ENCODE measurements around the gene TTLL9.
"Not testable (repeated sequence)": the region's sequence is repeated elsewhere in the genome, so short reads cannot be mapped to it uniquely, and the experiment has no call there.

The TTLL9 gene

GRCh38 chr20:31921480-31921879 is 51.0 kb downstream of the TTLL9 start:
- DNase-seq = not testable (repeated sequence)

DNA sequence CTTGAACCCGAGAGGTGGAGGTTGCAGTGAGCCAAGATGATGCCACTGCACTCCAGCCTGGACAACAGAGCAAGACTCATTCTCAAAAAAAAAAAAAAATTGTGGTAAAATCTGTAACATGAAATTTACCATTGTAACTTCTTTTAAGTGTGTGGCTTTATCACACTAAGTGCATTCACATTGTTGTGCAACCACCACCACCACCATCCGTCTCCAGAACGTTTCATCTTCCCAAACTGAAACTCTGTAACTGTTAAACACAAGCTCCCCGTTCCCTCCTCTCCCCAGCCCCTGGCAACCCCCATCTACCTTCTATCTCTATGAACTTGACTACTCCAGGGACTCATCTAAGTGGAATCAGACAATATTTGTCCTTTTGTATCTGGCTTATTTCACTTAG is 51.7 kb downstream of the TTLL9 start:
- DNase-seq = no peak

DNA sequence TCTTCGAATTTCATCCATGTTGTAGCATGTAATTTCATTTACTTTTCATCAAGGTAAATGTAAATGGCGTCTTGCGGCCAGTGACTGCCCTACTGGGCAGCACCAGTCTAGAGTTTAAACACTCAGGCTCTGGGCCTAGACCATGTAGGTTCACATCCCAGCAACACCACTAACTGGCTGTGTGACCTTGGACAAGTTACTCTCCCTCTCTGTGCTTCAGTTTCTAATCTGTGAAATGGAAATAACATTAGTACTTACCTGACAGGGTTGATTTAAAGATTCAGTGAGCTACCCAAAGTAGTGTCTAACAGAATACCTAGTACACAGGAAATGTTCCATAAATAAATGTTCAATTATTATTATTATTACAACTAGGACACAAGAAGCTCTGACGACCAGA is 52.2 kb downstream of the TTLL9 start:
- DNase-seq = no peak

DNA sequence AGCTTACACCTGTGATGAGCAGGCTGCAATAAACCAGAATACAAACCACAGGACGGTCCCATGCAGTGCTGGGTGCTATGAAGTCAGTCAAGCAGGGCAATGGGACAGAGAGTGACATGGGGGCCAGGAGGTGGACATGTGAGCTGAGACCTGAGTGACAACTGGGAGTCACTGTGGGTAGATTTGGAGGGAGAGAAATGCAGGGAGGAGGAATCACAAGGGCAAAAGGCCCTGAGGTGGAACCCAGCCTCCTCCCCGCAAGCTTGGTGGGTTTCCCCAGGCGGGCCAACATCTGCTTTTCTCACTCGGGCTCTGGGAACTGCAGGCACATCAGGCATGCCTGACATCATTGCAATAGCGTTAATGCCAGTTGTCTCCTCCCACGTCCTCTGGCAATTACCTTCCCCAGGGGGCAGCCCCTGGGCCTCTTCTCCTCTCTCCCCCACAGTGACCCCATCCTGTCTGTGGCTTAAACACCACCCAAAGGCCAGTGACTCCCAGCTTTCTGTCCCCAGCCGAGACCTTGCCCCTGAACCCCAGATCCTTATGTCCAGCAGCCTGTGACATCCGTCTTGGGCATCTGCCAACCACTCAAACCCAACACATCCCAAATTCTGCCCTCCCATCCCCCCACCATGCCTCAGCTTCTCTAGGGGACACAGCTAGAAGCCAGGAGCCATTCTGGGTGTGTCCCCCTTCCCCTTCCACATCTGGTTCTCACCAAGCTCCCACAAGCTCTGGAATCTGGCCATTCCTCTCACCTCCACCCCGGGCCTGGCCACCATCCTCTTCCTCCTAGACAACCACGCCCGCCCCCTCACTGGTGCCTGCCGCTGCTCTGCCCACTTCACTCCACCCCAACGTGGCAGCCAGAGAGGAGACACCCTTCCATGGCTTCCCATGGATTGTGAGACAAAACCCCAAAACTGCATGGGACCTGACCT is 53.2 kb downstream of the TTLL9 start:
- no peak for DNase-seq

DNA sequence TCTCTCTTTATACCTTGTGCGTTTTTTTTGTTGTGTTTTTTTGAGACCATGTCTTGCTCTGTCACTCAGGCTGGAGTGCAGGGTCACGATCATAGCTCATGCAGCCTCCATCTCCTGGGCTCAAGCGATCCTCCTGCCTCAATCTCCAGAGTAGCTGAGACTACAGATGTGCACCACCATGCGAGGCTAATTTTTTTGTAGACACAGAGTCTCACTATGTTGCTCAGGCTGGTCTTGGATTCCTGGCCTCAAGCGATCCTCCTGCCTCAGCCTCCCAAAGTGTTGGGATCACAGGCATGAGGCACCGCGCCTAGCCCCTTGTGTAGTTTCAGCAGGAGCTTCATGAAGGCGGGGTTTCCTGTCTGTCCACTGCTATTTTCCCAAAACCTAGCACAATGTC is 54.1 kb downstream of the TTLL9 start:
- DNase-seq = no peak

GRCh38 chr20:31925631-31926030 is 55.2 kb downstream of the TTLL9 start:
- no peak for DNase-seq

- DNase-seq = no peak
Observed at GRCh38 chr20:31926493-31926892, 56.1 kb downstream of the TTLL9 start.

- DNase-seq = no peak
Observed at GRCh38 chr20:31927627-31928159, 57.3 kb downstream of the TTLL9 start.

- DNase-seq = not testable (repeated sequence)
Observed at GRCh38 chr20:31929631-31930030, 59.2 kb downstream of the TTLL9 start.

GRCh38 chr20:31930779-31931178 is 60.3 kb downstream of the TTLL9 start:
- DNase-seq = no peak

DNA sequence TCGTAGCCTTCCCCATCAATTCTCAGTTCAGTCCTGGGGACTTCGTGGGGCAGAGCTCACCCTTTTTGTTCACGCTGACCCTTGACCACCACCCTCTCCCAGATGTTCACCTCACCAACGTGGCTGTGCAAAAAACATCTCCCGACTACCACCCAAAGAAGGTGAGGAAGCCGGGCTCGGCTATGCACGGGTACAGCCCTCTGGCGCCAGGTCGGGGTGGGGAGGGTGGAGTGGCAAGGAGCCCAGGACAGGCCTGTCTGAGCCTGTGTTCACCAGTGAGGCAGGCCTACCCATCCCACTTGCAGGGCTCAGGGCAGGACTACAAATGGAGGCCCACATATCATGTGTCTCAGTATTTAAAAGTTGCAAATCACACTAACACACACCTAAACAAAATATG is 63.3 kb downstream of the TTLL9 start:
- no peak for DNase-seq

DNA sequence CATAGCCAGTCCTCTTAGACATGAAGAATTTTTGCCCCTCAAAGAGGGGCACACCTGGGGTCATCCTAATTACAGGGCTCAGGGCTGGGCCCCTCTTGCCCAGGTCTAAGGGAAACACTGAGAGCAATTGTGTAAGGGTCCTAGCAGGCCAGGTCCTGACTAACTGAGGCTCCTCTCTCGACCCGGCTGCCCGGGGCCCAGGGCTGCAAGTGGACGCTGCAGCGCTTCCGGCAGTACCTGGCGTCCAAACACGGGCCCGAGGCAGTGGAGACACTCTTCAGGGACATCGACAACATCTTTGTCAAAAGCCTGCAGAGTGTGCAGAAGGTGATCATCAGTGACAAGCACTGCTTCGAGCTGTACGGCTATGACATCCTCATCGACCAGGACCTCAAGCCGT is 64.1 kb downstream of the TTLL9 start:
- DNase-seq = no peak

DNA sequence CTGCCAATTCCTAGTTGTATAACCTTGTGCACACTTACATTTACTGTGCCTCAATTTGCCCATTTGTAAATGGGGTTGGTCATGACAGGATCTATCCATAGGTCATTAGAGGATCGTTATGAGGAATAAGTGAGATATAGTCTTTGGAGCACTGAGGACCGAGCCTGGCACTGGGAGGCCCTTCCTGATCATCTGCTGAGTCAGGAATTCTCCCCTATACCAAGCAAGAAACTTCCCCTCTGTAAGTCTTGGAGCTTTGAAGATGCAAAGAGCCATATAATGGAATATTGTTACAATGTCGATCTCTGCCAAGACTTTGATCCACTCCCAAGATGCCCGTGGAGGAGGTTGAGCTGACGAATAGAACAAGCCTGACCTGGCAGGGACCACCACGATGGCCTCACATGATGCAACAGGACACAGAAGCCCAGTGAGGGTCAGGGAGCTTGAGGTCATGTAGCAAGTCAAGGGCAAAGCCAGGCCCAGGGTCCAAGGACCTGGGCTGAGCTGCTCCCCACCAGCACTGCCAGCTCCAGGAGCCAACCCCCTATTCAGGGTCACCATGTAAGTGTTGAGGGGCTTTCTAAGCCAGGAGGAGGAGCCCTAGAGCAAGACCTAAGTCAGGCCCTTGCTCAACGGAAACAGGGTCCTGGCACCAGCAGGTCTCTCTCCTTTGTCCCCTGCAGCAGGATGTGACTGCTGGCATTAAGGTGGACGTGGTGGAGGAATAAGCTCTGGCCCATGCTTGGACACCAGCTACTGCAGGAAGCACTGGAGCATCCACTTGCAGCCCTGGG is 64.7 kb downstream of the TTLL9 start:
- DNase-seq = no peak

- DNase-seq = no peak
Observed at GRCh38 chr20:31936420-31936819, 66.0 kb downstream of the TTLL9 start.

DNA sequence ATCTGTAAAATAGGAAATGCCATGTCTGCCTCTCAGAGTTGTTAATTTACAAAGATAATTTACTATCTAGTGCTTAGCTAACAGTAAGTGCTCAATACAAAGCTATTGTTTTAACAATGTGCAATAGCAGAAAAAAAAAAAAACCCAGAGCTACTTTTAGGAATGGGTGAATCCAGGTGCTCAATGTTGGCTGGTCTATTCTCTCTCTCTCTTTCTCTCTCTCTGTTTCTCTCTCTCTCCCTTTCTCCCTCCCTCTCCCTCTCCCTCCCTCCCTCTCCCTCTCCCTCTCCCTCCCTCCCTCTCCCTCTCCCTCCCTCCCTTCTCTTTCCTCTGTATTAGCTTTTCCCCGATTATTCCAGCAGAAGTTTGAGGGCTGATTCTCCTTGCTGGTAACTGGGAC is 67.4 kb downstream of the TTLL9 start:
- no peak for DNase-seq

- no peak for DNase-seq
Observed at GRCh38 chr20:31939661-31940060, 69.2 kb downstream of the TTLL9 start.

- DNase-seq = no peak
Observed at GRCh38 chr20:31943052-31943471, 72.6 kb downstream of the TTLL9 start.

GRCh38 chr20:31945319-31945718 is 74.9 kb downstream of the TTLL9 start:
- no peak for DNase-seq

- DNase-seq = no peak
Observed at GRCh38 chr20:31945785-31946184, 75.4 kb downstream of the TTLL9 start.

- DNase-seq = no peak
Observed at GRCh38 chr20:31948008-31948407, 77.6 kb downstream of the TTLL9 start.

- no peak for DNase-seq
Observed at GRCh38 chr20:31949877-31950646, 79.6 kb downstream of the TTLL9 start.

DNA sequence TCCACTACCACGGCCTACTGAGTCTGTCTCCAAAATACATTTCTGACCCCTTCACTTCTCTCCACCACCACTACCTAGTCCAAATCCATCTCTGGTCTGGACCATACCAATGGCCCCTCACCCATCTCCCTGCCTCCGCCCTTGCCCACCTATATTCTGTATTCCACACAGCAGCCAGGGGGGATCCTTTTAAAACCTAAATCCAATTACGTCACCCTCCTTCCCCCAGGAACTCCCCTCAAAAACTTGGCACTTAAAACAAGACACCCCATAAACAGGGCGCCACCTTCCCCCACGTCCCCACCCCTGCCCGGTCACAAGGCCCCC is 80.7 kb downstream of the TTLL9 start:
- DNase-seq = no peak
